ENCODE results near the gene CD34. TPM values are rescaled to one million over a fixed set of nuclear protein-coding genes. Genes with fewer than 3 reads are reported as not detected.

The CD34 gene
- total RNA-seq, 3 donors from 2014 or later, result 7.7 to 26.9 (median 9.7) TPM

- no peak for ATAC-seq
These were observed 47.6 kb upstream of the CD34 start for GRCh38 chr1:207958376-207959139.

GRCh38 chr1:207956986-207957385 lies 46.1 kb upstream of the CD34 start:
- H3K36me3 ChIP-seq (ENCODE audit: low read depth), result no peaks in the 10 kb centered on the region
- no peak for TF ChIP-seq CTCF (IDR thresholded peaks at IDR 0.05)

More at GRCh38 chr1:207958376-207959139, 47.6 kb upstream of the CD34 start:
- Histone ChIP-seq H3K4me1 (ENCODE audit: low read depth) (peaks cover 15% of the 10 kb centered on the region), H3K36me3 (ENCODE audit: low read depth) (no peaks in the 10 kb centered on the region), H3K4me3 (no peak overlapping the region), H3K9me3 (no peaks in the 10 kb centered on the region)
- TF ChIP-seq CTCF (IDR thresholded peaks at IDR 0.05), result no peak
- intact Hi-C loops (cut with DNase I, micrococcal nuclease), result no loop called here
- DNase-seq, result no peak

GRCh38 chr1:207954104-207954503 lies 43.2 kb upstream of the CD34 start:
- no peaks in the 10 kb centered on the region for H3K36me3 ChIP-seq (ENCODE audit: low read depth)
- DNase-seq, result no peak
- no peak for ATAC-seq
- H3K4me3 ChIP-seq, result no peak overlapping the region
- H3K9me3 ChIP-seq, result no peaks in the 10 kb centered on the region
- H3K4me1 ChIP-seq (ENCODE audit: low read depth), result peaks cover 6% of the 10 kb centered on the region
- TF ChIP-seq CTCF (IDR thresholded peaks at IDR 0.05), result no peak
- intact Hi-C loops (cut with DNase I, micrococcal nuclease), result no loop called here

More at GRCh38 chr1:207956986-207957385, 46.1 kb upstream of the CD34 start:
- Histone ChIP-seq H3K4me3 (no peak overlapping the region), H3K9me3 (no peaks in the 10 kb centered on the region), H3K4me1 (ENCODE audit: low read depth) (peaks cover 9% of the 10 kb centered on the region)
- no peak for ATAC-seq
- DNase-seq, result no peak
- intact Hi-C loops (cut with DNase I, micrococcal nuclease), result no loop called here

GRCh38 chr1:207952617-207953542 lies 42.0 kb upstream of the CD34 start:
- ATAC-seq (no peak), DNase-seq (no peak)
- Histone ChIP-seq H3K9me3 (no peaks in the 10 kb centered on the region), H3K36me3 (ENCODE audit: low read depth) (no peaks in the 10 kb centered on the region), H3K4me1 (ENCODE audit: low read depth) (no peaks in the 10 kb centered on the region), H3K4me3 (no peak overlapping the region)
- intact Hi-C loops (cut with DNase I, micrococcal nuclease), result no loop called here
- TF ChIP-seq CTCF (IDR thresholded peaks at IDR 0.05), result no peak

- H3K36me3 ChIP-seq (ENCODE audit: low read depth), result no peaks in the 10 kb centered on the region
- TF ChIP-seq CTCF (IDR thresholded peaks at IDR 0.05), result no peak
- H3K9me3 ChIP-seq, result no peaks in the 10 kb centered on the region
- ATAC-seq, result no peak
- intact Hi-C loops (cut with DNase I, micrococcal nuclease), result no loop called here
- DNase-seq, result no peak
- H3K4me3 ChIP-seq, result no peak overlapping the region
- no peaks in the 10 kb centered on the region for H3K4me1 ChIP-seq (ENCODE audit: low read depth)
These were observed 40.7 kb upstream of the CD34 start for GRCh38 chr1:207951652-207952051.

Data from mucosa of descending colon (tissue), 3 donors.